ENCODE data around the gene FLT3LG. TPM values are rescaled to one million over a fixed set of nuclear protein-coding genes. Genes with fewer than 3 reads are reported as not detected.

Gene FLT3LG, protein sequence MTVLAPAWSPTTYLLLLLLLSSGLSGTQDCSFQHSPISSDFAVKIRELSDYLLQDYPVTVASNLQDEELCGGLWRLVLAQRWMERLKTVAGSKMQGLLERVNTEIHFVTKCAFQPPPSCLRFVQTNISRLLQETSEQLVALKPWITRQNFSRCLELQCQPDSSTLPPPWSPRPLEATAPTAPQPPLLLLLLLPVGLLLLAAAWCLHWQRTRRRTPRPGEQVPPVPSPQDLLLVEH
- 4.9 and 5.3 TPM in 2 replicates for total RNA-seq

DNA sequence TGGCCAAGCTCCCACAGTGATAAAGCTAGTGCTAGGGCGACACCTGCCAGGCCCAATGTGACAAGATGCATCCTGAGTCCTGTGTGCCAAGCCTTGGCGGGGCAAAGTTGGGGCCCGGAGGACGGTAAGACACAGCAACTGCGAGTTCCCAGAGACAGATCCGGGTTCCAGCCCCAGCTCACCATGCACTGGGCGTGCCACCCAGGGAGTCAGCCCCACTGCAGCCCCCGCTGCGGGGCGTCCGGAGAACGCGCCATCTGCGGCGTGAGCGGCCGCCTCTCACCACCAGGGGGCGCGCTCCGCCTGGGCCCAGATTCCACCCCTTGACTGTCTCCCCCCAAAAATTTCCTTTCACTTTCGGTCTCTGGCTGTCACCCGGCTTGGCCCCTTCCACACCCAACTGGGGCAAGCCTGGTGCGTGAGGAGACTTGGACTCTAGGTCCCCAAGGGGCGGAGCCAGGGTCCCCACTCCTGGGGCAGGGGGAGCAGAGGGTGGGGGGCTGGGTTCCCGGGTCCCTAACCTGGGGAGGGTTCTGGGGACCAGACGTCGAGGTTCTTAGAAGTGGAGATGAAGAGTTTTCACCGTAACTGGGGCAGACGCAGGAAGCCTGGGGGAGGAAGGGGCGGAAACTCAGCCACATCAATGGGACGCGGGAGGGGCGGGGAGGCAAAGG is at the start of gene FLT3LG:
TSS of gene FLT3LG (plus strand) at position 348 of the 674 bp plus-strand sequence. CDS start 425 bp downstream, outside the sequence.

DNA sequence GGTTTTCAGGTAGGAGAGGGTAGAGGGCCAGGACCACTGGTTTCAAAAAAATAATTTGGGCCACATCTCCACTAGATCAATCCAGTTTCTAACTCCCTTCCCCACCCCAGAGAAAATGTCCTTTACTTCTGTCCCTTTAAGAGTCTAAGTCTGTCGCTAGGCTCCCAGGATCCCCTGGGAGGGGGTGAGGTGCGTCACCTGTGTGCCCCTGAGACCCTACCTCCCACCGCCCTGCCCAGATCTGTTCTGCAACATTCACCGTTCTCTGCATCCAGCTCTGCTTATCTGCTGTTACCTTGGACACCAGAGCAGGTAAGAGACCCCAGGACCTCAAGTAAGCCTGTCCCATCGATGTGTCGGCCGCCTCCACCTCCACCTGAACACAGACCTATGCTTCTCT is 48.8 kb upstream of the FLT3LG start, which contains the start of gene GFY:
TSS of gene GFY (plus strand) at position 211 of the 400 bp plus-strand sequence. CDS start 1,043 bp downstream, outside the sequence.

DNA sequence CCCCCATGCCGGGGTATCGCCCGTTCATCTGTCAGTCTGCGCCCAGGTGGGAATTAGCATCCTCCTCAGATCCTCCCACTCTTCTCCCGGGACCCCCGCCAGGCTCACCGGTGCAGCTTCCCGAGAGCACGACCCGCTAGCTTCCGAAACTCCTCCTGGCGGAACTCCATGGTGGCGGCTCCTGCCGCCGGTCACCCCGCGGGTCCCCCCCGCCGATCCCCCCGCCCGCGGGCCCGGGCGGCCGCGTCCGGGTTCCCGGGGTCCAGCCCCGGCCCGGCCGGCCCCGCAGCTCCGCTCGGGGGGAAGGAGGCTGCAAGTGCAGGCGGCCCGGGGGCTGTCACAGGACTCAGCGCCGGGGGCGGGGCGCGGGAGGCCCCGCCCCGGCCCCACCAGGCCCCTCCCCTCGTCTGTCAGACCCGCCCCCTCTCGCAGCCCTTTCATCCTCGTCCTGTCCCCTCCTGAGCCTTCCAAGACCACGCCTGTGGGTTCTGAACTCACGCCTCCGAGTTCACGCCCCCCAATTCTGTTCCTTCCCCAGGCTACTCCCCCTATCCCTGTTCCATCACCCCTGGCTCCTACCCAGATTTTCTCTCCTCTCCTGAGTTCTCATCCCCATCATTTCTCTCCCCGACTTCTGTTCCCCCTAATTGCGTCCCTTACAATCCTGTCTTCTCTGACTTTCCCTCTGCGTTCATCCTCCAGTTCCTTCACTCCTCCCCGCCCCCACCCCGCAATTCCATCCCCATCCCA is 32.6 kb upstream of the FLT3LG start, which contains the start of gene SLC17A7:
TSS of gene SLC17A7 (minus strand) at position 318 of the 750 bp plus-strand sequence. CDS start at position 170, 148 bp downstream.

DNA sequence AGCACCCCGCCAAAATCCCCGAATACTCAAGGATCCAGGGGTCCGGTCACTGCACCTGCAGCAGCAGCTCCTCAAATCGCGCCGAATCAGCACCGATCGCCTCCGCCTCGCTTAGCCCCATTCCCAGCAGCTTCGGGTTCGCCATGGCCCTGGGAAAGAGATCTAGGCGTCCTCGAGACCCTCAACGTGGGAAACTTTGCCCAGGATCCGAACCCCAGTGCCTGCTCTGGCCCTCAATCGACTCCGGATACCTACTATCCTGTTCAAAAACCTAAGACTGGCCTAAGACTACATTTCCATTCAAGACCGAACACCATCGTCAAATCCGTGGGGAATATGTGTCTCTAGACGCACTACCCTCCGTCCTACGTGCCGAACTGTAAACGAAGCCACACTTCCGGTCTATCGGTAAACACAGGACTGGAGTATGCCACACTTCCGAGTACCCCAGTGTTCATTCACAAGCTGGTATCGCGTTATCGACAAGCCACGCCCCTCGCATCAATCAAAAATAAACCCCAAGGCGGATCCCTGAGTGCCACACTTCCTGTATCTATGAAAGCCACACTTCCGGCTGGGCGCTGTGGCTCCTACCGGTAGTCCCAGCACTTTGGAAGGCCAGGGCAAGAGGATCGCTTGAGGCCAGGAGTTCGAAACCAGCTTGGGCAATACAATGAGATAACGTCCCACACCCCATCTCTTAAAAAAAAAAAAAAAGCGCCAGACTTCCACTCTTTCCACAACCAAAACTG is 22.4 kb upstream of the FLT3LG start, which contains the start of gene PIH1D1:
TSS of gene PIH1D1 (minus strand) at position 385 of the 752 bp plus-strand sequence. CDS start at position 145, 240 bp downstream.

DNA sequence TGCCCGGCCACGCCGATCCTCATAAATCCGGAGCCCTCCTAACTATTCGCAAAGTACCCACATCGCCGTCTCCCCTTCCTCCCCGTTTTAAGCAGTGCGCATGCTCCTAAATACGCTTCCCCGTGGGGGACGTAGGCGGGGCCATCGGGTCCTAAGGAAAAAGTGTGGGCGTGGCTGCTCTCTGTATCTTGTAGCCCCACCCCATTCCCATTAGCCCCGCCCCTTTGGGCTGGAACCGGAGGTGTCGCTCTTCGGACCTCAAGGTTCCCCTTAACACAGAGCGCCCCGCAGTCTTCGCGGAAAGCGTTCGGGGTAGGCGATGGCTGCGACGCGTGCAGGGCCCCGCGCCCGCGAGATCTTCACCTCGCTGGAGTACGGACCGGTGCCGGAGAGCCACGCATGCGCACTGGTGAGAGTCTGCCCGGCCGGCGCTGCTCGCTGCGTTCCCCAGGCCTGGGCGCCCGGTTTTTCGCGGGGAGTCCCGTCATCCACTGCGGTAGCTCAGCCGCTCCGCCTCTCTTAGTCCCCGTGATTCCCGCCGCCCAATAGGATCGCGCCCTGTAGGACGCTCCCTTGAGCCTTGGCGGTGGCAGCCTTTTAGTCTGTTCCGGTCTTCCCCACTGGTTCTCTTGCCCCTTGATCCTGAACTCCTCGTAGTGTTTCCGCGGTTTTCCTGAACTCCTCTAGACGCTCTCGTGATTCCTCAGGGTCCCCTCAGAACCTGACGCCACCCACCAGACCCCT is 20.8 kb upstream of the FLT3LG start, which contains the start of gene ALDH16A1:
TSS of gene ALDH16A1 (plus strand) at position 213 of the 744 bp plus-strand sequence. CDS start at position 320, 107 bp downstream.

DNA sequence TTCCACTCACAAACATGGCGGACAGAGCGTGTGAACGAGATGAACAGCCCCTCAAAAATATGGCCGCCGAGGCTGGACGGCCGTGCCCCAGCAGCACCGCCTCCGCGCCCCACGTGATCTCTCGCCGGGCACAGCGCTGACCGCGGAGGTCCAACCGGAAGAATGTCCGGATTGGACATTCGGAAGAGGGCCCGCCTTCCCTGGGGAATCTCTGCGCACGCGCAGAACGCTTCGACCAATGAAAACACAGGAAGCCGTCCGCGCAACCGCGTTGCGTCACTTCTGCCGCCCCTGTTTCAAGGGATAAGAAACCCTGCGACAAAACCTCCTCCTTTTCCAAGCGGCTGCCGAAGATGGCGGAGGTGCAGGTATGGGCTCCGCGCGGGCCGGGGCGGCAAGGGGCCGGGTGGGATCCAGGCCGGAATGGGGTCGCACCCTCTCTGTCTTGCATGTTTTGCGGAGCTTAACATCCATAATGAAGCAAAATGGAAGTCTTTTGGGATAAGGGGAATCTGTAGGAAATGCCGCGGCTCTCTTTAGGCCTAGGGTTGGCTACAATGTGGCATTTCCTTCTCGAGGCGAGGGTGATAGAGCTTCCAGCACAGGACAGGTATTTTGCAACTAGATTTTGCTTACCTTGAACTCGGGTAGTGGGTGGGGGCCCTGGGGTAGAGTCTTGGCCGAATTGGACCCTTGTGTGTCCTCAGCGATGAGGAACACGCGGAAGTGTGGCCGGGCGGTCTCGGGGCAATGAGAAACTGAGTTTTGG is 13.4 kb downstream of the FLT3LG start, which contains the start of gene RPL13A:
TSS of gene RPL13A (plus strand) at position 332 of the 769 bp plus-strand sequence. CDS start at position 354, 22 bp downstream.

Other genes with a start within 250 kb of the FLT3LG start
- gene SLC6A16, start 149.0 kb upstream of the FLT3LG start, total RNA-seq, result under 0.01 and 0.09 TPM in 2 replicates
- gene CD37, start 138.8 kb upstream of the FLT3LG start, total RNA-seq, result not detected in 2 replicates
- 17.2 and 18.5 TPM in 2 replicates for gene TEAD2, start 111.8 kb upstream of the FLT3LG start, total RNA-seq
- gene DKKL1, start 110.3 kb upstream of the FLT3LG start, total RNA-seq, result 0.16 and 0.26 TPM in 2 replicates
- not detected in 2 replicates for gene KASH5, start 86.0 kb upstream of the FLT3LG start, total RNA-seq
- not detected in 2 replicates for gene PTH2, start 50.8 kb upstream of the FLT3LG start, total RNA-seq
- not detected in 2 replicates for gene GFY, start 48.8 kb upstream of the FLT3LG start, total RNA-seq
- under 0.01 and 0.16 TPM in 2 replicates for gene SLC17A7, start 32.7 kb upstream of the FLT3LG start, total RNA-seq
- 101 and 120 TPM in 2 replicates for gene PIH1D1, start 22.4 kb upstream of the FLT3LG start, total RNA-seq
- 21.6 and 26.2 TPM in 2 replicates for gene ALDH16A1, start 21.0 kb upstream of the FLT3LG start, total RNA-seq
- gene RPL13A, start 13.4 kb downstream of the FLT3LG start, total RNA-seq, result 2,925 and 3,389 TPM in 2 replicates
- 3,049 and 4,360 TPM in 2 replicates for gene RPS11, start 22.2 kb downstream of the FLT3LG start, total RNA-seq
- gene FCGRT, start 38.4 kb downstream of the FLT3LG start, total RNA-seq, result 46.5 and 81.8 TPM in 2 replicates
- 231 and 301 TPM in 2 replicates for gene RCN3, start 53.8 kb downstream of the FLT3LG start, total RNA-seq
- gene NOSIP, start 106.3 kb downstream of the FLT3LG start, total RNA-seq, result 96.1 and 100 TPM in 2 replicates
- gene PRRG2, start 107.1 kb downstream of the FLT3LG start, total RNA-seq, result 0.32 and 1.0 TPM in 2 replicates
- 1.2 and 1.3 TPM in 2 replicates for gene PRR12, start 117.0 kb downstream of the FLT3LG start, total RNA-seq
- 40.7 and 48.1 TPM in 2 replicates for gene RRAS, start 165.9 kb downstream of the FLT3LG start, total RNA-seq
- 6.7 and 9.0 TPM in 2 replicates for gene SCAF1, start 168.0 kb downstream of the FLT3LG start, total RNA-seq
- 59.2 and 59.9 TPM in 2 replicates for gene IRF3, start 191.6 kb downstream of the FLT3LG start, total RNA-seq
- gene BCL2L12, start 191.7 kb downstream of the FLT3LG start, total RNA-seq, result 0.52 and 1.6 TPM in 2 replicates
- 314 and 403 TPM in 2 replicates for gene PRMT1, start 203.1 kb downstream of the FLT3LG start, total RNA-seq
- 0.17 and 0.47 TPM in 2 replicates for gene ADM5, start 215.4 kb downstream of the FLT3LG start, total RNA-seq
- 26.6 and 34.5 TPM in 2 replicates for gene CPT1C, start 216.9 kb downstream of the FLT3LG start, total RNA-seq